Activated CD4-positive, CD25-positive, alpha-beta regulatory T cell treated with anti-CD3 and anti-CD28 coated beads, Interleukin-2, amount 50 U/mL, for 72 hours (primary cell): Measurements from ENCODE around the gene F10.
"Not testable (repeated sequence)": the region's sequence is repeated elsewhere in the genome, so short reads cannot be mapped to it uniquely, and the experiment has no call there.

Experiments
- DNase-seq: peaks from one replicate; pipeline ENCODE4 v3.0.0; 2021

Gene F10

DNA sequence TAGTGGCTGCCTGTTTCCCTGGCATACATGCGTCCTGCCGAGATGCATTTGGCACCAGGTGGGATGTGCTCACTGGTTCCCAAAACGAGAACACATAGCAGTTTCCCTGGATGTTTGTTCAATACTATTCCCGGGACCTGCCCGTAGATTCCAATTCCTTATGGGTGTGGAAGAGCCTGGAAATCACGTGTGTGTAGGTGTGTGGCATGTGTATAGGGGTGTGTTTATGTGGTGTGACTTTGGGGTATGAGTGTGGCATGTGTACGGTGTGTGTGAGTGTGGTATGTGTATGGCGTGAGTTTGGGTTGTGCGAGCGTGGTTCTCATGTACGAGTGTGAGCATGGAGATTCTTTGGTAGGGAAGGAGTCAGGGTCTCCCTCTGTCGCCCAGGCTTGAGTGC is 19.9 kb upstream of the F10 start:
- no peak for DNase-seq

DNA sequence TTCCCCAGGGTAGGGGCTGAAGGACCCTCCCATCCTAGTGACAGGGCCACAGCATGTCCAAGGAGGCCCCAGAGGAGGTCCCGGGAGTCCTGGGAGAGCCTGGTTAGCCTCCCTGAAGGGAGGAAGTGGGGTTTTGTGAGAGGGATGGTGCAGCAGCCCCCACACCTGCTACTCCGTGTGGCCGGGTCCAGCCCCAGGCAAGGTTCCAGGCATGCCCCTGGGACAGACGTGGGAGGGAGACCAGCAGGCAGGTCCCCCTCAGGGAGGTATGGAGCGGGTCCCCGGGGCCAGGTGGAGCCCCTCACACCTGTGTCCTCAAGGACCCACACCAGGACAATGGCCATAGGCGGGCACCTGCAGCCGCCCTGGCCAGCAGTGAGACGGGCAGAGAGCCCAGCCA is 19.0 kb upstream of the F10 start:
- no peak for DNase-seq

DNA sequence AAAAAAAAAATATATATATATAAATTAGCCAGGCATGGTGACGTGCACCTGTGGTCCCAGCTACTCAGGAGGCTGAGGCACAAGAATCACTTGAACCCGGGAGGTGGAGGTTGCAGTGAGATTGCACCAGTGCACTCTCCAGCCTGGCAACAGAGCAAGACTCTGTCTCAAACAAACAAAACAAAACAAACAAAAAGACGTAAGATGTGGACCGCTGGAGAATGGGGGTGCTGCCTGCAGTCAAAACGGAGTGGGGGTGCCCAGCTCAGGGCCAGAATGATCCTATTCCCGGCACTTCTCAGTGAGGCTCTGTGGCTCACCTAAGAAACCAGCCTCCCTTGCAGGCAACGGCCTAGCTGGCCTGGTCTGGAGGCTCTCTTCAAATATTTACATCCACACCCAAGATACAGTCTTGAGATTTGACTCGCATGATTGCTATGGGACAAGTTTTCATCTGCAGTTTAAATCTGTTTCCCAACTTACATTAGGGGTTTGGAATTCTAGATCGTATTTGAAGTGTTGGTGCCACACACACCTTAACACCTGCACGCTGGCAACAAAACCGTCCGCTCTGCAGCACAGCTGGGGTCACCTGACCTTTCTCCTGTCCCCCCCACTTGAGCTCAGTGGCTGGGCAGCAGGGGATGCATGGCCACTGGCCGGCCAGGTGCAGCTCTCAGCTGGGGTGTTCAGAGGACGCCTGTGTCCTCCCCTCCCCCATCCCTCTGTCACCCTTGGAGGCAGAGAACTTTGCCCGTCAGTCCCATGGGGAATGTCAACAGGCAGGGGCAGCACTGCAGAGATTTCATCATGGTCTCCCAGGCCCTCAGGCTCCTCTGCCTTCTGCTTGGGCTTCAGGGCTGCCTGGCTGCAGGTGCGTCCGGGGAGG is 17.3 kb upstream of the F10 start, which contains the start of gene F7:
Gene F7 (plus strand): TSS at position 760 of the 889 bp plus-strand sequence. CDS start 51 bp downstream, at position 811.
- DNase-seq, result no peak

DNA sequence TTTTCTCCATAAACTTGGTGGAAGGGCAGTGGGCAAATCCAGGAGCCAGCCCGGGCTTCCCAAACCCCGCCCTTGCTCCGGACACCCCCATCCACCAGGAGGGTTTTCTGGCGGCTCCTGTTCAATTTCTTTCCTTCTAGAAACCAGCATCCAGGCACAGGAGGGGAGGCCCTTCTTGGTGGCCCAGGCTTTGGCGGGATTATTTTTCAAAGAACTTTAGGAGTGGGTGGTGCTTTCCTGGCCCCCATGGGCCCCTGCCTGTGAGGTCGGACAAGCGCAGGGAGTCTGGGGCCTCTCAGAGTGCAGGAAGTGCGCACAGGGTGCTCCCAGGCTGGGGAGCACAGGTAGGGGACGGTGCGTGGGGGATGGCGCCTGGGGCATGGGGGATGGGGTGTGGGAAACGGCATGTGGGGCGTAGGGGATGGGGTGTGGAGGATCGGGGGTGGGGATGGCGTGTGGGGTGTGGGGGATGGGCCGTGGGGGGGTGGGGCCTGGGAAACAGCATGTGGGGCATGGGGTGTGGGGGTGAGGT is 16.6 kb upstream of the F10 start:
- DNase-seq, result no peak

DNA sequence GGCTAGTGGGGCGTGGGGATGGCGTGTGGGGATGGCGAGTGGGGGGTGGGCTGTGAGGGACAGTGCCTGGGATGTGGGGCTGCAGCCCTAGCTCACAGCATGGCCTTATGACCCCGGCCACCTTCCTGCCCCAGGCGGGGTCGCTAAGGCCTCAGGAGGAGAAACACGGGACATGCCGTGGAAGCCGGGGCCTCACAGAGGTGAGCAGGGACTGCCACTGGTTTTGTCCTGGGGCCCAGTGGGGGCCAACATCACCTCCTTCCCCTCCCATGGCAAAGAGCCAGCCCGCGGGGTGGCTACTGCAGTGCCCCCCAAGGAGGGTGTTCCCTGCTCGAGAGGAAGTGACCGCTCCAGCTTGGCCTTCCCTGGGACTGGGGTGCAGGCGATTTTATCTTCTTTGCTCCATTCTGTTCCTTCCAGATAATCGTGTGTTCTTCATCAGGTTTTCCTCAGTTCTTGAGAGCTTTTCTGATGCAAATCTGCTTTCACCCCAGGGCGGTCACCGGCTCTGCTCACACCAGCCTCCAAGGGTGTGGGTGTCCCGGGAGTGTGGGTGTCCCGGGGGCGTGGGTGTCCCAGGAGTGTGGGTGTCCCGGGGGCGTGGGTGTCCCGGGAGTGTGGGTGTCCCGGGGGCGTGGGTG is 15.8 kb upstream of the F10 start:
- no peak for DNase-seq

DNA sequence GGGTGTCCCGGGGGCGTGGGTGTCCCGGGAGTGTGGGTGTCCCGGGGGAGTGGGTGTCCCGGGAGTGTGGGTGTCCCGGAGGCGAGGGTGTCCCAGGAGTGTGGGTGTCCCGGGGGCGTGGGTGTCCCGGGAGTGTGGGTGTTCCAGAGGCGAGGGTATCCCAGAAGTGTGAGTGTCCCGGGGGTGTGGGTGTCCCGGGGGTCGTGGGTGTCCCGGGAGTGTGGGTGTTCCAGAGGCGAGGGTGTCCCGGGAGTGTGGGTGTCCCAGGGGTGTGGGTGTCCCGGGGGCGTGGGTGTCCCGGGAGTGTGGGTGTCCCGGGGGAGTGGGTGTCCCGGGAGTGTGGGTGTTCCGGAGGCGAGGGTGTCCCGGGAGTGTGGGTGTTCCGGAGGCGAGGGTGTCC is 14.1 kb upstream of the F10 start:
- not testable (repeated sequence) for DNase-seq

DNA sequence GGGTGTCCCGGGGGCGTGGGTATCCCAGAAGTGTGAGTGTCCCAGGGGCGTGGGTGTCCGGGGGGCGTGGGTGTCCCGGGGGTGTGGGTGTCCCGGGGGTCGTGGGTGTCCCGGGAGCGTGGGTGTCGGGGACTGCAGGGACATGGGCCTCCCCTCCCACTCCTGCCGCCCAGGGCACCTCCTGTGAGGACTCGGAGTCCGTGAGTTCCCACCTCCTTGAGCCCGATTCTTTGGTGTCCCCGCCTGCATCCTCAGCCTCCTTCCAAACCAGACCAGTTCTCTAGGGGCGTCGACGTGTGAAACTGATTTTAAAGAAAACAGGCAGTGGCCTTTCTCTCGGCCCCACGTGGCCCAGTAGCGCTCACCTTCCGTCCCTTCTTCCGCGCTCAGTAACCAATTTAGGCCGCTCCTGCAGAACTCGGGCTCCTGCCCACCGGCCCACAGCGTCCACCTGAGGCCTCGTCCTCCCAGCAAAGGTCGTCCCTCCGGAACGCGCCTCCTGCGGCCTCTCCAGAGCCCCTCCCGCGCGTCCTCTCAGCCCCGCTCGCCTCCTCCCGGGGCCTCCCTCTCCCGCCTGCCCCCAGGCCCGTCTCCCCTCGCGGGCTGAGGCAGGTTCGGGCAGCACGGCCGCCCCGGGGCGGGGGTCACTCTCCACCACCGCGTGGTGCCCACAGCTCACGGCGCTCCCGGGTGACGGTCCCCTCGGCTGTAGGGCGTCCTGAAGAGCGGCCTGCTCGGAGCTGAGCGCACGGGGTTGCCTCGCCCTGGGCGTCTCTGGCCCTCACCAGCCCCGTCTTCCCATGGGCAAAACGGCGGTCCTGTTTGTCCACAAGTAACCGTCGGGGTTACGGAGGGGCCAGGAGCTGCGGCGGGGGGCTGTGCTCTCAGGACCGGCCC is 13.2 kb upstream of the F10 start:
- no peak for DNase-seq

DNA sequence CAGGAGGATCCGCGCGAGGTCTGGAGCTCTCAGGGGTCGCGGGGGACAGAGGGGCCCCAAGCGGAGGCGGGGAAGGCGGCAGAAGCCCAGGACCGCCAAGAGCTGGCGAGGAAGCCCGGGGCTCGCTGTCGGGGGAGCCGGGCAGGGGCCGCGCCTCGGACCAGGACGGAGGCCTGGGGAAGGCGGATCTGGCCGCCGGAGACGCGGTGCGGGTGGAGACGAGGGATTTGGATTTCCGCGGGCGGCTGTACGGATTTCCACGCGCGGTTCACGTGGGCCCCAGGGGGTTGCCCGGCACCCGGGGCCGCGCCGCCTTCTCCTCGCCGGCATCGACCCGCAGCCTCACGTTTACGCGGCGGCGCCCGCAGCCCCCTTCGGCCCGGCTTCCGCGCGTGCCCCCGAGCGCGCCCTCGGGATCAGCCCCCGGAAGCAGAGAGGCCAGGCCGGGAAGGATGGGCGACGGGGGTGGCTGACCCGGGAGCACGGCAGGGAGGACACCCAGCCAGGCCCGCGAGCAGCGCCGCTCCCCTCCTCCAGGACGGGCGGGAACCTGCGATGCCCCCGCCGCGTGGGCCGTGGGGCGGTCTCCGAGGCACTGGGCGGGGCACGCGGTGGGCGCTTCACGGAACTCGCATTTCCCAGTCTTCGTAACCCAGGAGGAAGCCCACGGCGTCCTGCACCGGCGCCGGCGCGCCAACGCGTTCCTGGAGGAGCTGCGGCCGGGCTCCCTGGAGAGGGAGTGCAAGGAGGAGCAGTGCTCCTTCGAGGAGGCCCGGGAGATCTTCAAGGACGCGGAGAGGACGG is 12.3 kb upstream of the F10 start:
- no peak for DNase-seq

DNA sequence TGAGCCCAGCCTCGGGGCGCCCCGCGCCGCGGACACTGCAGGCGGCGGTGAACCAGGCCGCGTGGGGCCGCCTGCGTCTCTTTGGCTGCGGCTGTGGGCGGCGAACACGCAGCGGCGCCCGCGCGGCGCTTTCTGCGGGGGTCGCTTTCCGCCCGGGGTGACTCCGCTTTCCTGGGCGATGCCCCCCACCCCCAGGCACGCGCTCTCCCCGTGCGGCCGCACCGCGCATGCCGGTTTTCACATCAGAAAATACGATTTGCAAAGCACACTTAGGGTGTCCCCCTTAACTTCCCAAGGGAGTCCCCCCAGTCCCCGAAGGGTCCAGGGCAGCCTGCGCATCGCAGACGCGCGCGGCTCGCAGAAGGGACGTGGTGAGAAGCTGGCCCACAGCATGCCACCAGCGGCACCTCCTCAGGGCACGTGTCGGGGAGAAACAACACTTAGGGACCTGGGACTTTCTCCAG is 11.7 kb upstream of the F10 start:
- DNase-seq, result no peak

DNA sequence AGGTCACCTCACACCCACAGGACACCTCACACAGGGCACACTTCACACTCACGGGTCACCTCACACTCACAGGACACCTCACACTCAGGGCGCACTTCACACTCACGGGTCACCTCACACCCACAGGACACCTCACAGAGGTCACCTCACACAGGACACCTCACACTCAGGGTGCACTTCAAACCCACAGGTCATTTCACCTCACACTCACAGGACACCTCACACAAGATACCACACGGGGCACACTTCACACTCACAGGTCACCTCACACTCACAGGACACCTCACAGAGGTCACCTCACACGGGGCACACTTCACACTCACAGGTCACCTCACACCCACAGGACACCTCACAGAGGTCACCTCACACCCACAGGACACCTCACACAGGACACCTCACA is 10.8 kb upstream of the F10 start:
- DNase-seq, result peak; percentile 28

DNA sequence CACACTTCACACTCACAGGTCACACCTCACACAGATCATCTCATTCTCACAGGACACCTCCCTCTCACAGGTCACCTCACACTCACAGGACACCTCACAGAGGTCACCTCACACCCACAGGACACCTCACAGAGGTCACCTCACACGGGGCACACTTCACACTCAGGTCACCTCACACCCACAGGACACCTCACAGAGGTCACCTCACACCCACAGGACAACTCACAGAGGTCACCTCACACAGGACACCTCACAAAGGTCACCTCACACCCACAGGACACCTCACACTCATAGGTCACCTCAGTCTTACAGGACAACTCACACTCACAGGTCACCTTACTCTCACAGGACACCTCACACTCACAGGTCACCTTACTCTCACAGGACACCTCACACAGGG is 10.1 kb upstream of the F10 start:
- peak; percentile 27 for DNase-seq

DNA sequence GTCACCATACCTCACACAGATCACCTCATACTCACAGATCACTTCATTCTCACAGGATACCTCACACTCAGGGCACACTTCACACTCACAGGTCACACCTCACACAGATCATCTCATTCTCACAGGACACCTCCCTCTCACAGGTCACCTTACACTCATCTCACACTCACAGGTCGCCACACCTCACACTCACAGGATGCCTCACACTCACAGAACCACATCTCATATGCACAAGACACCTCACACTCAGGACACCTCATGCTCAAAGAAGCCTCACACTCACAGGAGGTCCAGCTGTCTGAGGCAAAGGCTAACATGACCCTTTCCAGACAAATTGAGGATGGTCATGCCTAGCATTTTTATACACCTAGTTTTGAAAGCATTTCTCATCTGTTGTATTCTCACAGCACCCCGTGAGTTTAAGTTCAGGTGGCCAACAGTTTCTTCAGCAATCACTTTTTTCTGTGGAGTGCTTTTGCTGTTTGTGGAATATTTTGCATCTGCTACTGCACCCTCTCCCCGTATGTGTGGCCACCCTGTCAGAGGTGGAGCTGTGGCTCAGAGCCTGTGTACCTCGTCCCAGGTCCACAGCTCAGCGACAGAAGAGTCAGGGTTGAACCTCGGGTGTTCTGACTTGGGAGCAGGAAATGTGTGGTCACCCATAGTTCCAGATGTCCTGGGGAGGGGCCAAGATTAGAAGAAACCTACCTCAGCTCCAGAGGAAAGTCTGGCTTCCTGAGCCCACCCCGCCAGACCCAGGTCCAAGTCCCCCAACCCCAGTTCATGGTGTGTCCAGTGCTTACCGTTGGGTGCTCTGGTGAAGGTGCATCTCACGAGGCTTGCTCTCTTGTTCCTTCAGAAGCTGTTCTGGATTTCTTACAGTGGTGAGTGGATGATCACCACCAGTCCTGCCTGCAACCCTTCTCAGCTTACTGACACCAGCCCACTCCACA is 9.4 kb upstream of the F10 start:
- DNase-seq, result peak; percentile 27

DNA sequence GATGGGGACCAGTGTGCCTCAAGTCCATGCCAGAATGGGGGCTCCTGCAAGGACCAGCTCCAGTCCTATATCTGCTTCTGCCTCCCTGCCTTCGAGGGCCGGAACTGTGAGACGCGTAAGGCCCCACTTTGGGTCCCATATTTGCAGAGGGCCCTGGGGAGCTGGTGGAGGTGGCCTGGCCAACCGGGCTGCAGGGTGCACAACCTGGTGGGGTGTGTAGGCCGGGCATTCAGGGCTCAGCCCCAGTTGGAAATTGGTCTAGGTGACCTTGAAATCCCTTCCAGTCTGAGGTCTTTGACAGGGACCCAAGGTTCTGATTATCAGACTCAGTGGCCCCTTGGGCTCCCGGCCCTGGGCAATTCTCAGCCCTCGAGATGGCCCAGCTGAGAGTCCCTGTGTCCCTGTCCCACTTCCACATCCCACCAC is 8.7 kb upstream of the F10 start:
- DNase-seq, result peak; percentile 25

DNA sequence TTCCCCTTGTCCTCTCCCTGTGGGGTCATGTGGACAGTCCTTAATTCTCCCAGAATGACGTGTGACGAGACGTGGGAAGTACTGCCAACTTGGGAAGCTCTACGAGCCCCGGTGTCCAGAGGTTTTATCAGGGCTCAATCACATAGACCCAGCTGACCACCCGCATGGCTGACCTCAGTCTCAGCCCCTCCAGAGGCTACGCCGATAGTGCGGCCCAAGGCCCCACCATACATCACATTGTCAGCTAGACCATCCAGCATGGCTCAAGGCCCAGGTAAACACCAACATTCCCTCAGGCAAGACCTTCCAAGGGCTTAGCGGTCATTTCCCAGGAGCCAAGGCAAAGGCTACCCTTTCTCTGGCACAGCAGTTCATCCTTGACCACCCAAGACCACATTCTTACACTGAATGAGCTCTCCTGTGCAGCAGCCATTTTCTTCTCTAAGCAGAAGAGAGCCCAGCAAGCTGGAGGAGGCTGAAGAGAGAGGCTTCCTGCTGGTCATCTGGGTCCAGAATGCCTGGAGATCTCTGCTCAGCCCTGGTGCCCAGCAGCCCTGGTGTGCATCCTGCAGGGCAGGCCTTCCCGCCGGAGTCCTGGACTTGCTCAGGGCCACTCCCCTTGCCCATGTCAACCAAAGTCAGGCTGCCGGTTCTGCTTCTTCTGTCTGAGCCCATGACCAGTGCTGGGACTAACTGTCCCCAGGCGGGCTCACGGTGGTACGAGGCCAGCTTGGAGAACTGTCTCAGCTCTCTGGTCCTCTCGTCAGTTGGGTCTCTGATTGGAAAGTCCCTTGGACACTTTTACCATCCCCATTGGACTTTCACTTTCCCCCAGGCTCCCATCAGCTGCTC is 7.9 kb upstream of the F10 start:
- DNase-seq, result peak; percentile 15

DNA sequence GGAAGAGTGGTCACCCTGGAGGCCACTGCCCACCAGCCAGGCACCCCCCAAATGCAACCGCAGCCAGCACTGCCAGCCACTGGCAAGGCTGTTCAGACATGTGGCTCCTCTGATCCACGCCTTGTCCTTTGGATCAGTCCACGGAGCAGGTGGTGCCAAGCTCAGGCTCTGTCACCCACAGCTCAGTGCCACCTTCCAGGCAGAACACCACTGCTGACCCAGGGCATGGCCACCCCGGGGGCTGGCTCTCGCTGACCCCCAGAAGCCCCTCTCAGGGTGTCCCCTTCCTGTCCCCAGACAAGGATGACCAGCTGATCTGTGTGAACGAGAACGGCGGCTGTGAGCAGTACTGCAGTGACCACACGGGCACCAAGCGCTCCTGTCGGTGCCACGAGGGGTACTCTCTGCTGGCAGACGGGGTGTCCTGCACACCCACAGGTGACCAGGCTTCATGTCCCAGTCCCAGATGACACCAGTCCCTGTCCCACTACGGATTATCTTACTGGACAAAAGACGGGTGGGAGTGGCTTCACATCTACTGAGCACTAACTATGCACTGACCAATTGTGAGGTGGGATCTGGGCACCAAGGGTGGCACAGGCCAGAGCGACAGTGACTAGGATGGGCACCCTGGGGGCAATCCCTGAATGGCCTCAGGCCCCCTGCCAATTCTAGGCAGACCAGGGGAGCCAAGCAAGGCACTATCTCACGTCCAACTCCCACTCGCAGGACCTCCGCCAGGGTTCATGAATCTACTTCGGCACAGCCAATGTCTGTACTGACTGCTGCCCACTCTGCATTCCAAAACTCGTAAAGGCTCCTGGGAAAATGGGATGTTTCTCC is 7.0 kb upstream of the F10 start:
- DNase-seq, result peak; percentile 25

DNA sequence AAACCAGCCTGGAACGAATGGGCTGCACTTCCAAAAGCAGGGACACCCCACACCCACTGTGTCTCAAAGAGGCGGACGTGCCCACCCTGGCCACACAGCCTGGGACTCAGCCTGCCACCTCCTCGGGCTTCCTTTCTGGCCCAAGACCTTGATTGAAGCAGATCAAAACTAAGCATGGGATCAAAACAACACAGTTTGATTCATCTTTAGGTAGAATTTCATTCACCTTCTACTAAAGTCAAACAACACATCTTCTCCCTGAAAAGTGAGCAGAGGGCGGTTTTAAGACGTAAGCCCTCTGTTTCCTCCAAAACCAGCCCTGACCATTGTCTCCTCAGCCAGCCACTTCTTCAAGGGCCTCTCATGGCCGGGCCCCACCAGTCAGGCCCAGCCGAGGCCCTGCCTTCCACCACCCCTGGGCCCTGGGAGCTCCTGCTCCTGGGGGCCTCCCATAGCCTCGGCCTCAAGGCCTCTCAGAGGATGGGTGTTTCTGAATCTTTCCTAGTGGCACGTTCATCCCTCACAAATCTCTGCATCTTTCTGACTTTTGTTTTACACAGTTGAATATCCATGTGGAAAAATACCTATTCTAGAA is 6.3 kb upstream of the F10 start:
- DNase-seq, result peak; percentile 14

DNA sequence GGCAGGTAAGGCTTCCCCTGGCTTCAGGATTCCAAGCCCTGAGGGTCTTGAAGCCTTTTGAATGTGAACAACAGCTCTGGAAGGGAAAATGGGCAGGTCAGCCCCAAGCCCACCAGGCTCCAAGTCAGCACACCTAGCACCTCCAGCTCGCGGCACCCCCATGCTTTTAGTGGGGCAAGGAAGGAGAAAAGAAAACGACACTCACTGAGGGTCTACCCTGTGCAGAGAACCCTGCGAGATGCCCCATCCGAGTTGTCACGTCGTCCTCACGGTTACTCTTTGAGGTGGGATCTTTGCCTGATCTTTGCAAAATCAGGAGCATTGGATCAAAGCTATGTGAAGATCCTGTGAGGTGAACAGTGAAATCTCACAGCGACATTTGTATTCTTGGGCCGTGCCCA is 5.7 kb upstream of the F10 start:
- peak; percentile 16 for DNase-seq

DNA sequence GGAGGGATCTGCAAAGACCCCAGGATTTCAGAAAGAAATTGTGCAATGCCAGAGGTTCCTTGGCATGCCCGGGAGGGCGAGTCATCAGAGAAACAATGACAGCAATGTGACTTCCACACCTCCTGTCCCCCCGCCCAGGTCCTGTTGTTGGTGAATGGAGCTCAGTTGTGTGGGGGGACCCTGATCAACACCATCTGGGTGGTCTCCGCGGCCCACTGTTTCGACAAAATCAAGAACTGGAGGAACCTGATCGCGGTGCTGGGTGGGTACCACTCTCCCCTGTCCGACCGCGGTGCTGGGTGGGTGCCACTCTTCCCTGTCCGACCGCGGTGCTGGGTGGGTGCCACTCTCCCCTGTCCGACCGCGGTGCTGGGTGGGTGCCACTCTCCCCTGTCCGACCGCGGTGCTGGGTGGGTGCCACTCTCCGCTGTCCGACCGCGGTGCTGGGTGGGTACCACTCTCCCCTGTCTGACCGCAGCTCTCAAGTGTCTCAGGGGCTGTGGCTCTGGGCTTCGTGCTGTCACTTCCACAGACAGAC is 5.2 kb upstream of the F10 start:
- DNase-seq, result peak; percentile 8
